Measurements from ENCODE around the gene FAM117B.
"Not testable (repeated sequence)": the region's sequence is repeated elsewhere in the genome, so short reads cannot be mapped to it uniquely, and the experiment has no call there.

Gene FAM117B

DNA sequence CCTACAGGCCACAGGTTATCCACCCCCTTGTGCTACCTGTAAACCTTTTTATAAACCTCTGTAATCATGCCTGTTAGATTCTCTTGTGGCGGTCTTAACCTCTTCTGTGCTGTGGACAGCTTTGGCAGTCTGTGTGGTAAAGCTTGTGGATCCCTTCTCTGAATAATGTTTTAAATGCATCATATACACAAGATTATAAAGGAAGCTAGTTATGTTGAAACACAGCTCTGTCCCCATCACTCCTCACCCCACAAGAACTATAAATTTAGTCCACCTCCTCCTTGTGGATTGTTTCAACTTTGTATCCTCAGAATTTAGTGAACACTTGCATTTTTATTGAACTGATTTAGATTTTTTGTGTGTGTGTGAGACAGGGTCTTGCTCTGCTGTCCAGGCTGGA, 129.1 kb downstream of the FAM117B start:
- no peak for DNase-seq

DNA sequence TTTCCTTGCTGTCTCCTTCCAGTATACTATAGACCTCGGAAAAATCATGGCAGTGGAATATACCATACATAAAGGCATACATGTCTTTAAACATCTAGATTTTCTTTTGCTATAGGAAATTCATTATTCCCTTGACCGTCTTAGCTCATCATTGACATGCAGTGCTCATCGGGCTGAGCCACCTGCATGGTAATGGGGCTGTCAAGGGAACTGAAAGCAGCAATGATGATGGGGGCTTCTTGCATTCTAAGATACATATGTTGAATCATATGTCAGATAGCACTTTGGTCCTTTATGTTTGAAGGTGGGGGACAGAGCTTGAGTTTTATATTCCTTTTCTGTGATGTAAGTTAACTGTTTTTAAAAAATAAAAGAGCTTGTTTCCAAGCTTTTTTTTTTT, 130.2 kb downstream of the FAM117B start:
- DNase-seq, result no peak

DNA sequence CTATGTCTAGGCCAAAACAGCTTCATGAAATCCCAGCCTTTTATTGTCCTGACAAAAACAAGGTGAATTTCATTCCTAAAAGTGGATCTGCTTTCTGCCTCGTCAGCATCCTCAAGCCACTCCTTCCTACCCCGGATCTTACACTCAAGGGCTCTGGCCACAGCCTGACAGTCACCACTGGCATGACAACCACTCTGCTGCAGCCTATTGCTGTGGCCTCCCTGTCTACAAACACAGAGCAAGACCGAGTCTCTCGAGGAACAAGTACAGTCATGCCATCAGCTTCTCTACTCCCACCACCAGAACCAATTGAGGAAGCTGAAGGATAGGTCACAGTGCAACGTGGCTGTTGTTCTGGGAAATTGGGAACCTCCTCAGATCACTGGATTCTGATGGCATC, 130.7 kb downstream of the FAM117B start:
- no peak for DNase-seq

DNA sequence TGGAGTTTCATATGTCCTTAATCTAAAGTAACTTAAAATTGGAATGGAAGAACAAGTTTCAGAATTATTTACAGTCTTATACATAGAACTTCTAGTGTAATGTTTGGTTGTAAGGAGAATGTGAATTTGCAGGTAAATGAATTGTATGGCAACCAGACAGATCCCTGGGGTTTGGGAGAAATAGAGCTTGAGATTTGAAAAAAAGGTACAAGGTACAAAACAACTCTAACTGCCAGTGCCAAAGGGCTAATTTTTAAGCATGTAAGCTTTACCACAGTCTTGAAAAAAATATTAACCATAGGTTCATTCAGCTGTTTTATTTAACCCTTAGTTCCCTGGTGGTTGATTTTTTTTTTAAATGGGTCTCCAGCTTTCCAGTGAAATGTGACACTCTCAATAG, 133.5 kb downstream of the FAM117B start:
- DNase-seq, result no peak

DNA sequence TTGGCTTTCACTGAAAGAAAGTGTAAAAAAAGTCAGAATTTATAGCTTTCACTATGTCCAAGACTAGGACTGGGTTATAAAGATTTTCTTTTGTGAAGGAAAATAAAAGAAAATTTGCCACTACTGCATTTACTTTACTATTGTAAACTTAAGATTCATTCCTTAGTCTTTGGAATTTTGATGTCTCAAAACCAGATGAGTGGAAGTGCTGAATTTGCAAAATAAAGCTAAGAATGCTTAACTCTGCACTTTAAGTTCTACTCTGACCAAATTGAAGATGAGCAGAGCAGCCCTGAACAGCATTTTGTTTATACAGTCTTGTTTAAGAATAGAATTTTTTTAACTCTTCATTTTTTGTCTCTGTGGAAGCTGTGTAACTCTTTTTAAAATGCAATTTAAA, 134.4 kb downstream of the FAM117B start:
- no peak for DNase-seq

DNA sequence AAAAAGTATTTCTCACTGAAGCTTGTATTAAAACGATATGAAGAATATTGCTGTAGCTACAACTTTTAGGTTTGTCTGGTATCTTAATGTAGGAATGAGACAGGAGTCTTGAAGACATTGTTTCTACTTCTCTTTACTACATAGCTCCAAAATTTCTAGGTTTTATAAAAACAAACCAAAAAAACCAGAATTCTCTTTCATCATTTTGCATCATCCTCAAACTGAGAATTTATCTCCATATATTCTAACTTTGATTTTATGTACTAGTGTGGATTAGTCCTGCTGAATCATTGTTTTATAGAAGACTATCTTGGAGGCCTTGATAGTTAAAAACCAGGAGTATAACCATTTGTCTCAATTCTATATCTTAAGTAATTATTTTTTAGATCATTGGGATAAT, 136.6 kb downstream of the FAM117B start:
- DNase-seq, result no peak

DNA sequence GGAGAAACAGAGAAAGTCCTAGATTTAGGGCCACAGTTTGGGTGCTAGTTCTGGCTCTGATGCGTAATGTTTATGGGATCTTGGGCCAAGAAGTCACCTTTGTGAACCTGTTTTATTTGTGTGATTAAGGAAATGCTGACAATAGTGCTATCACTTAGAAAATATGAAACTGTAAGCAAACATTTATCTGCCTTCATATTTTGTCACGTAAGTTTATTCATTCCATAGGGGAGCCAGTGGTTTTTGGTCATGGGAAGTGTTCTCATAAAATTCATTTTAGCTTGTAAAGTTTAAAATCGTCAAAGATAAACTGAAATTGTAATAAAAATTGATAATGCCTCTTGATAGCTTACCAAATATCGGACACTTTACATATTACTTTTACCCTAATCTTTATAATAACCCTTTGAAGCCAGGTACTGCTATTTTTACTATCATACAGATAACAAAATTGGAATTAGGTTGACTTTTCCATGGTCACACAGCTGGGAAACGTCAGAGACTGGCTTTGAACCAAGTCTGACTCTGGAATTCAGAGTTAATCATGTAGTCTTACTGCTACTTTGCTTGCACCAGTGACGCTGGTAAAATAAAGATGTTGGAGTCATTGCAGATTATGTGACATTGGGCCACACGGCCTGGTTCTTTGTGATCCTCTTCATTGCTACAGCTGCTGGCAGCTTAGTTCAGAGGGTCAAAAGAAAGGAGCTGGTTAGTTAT, 137.1 kb downstream of the FAM117B start:
- no peak for DNase-seq

DNA sequence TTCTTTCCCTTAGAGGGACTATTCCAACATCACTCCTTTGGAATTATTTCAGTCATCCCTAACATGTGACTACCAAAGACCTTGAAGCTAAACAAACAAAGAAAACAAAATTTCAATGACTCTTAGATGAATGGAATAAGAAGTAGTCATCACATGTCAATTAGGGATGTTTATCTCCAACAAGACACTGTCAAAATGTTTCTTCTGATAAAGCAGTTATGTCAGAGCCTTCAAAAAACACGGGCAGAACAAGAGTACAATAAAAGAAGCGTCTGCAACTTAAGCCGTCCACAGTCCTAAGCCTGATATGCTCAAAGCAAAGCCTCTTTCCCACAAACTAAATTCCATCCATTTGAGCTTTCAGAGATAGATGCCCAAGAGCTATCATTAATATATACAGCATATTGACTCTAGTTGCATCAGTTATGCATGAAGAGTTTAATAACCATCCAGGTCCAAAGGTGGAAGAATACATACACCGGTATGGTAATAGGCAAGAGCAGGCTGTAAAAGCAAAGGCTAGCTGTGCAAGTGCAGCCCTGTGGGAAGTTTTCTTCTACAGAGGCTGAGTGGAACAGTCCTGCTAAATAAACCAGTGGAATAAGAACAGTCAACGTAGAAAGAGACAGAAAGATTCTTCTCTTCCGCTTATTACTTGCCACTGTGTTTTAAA, 138.7 kb downstream of the FAM117B start:
- no peak for DNase-seq

DNA sequence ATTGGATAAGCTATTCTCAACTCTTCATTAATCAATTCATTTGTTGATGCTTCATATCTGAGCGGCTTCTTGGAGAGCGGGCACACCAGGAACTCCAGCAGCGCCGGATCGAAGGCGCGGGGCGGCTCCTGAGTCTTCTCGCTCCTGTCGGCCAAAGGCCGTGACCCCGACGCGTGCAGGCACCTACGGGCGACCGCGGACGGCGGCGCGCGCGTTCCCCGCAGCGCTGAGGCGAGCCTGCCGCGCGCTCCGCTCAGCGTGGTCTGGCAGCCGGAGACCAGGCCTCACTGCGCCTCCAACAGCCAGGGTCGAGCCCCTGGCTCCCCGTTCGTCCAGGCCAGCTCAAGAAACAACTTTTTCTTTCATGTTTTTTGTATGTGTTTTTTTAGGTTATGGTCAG, 139.3 kb downstream of the FAM117B start:
- no peak for DNase-seq

DNA sequence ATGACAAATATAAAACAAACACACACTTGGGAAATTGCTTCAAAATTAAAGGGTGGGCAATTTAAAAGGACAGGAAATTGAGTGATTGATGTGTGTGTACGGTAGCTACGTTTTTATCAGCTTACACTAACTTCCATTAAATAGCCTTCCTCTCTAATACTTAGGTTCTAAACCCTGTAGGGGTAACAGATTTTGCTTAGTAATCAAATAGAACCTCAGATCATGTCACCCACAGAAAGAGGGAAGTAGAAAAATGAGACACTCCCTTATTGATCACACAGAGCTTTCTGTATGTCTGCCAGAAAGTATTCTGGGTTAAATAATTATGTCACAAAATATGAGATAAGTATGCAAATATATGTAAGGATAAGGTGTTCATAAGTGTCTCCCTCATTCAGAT, 143.4 kb downstream of the FAM117B start:
- no peak for DNase-seq

DNA sequence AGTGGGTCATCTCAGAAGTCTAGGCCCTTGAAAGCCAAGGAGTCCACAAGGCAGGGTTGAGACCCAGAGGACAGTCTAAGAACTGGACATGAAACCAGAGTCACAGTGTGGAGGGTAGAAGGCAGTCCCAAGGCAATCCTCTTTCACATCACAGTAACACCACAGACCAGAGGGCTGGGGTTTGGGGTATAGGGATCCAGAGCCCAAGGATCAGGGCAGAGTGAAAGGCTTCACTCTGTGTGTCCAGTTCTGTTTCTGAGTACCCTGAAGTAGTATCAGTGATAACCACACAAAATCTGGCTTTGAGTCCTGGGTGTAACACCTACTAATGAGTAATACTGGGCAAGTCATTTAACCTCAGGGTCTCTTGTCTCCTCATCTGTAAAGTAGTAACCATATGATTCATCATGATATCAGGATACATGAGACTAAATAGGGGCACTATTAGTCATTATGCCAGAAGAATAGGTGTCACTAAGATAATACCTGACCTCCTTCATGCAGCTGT, 145.8 kb downstream of the FAM117B start:
- no peak for DNase-seq

DNA sequence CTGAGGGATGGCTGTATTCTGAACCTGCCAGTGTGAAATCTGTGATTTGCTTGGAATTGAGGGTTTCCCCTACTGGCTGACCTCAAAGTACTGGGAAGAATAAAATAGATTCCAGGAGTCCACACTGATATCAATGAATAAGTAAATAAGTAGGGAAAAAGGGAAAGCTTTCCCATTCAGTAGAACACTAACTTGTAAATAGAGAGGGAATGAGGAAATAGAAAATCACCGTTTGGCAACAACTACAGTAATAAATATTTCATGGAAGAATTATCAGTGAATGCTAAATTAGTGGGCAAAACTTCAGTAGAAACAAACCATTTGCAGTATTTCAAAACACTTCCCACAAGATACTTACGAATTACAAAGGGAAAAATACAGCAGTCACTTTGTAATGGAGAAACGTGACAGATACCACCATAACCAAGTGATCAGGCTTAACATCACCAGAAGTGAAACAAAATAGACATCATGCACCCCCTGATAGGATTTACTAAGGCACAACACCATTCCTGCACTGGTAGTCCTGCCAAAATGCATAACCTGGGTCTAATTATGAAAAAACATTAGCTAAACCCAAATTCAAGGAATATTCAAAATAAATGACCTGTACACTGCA, 148.3 kb downstream of the FAM117B start:
- DNase-seq, result no peak

DNA sequence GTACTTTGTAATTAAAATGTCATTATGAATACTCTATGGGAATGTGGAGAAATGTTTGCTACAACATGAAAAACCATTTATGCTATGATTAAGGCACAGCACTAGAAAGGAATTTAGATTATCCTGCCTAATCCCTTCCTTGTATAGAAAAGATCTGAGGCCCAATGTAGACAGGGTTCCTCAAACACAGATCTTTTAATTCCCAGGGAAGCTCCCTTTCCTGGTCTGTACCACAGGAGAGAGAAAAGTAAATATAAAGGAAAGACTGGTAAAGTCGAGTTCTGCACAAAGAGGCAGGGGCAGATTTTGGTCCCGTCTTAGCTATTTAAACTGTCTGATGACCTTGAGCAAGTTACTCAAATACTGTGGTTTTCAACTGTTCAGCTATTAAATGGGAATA, 152.1 kb downstream of the FAM117B start:
- no peak for DNase-seq

DNA sequence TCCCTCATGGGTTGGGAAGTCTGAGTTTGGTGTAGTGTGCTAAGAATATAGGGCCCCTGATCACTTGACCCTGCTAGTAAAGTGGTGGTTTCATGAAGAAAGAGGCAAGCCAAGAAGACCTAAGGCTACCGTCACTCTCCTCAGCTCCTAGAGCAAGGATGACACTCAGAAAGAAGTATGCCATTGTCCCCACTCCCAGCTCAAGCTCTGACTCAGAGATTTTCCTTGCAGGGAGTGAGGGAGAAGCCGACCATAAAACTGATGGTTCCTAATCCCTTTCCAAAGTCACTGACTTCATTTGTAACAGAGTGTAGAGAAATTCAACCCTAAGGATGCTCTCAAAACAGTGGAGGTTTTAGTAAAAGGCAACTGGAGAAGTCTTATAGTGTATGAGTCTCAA, 155.9 kb downstream of the FAM117B start:
- DNase-seq, result no peak

DNA sequence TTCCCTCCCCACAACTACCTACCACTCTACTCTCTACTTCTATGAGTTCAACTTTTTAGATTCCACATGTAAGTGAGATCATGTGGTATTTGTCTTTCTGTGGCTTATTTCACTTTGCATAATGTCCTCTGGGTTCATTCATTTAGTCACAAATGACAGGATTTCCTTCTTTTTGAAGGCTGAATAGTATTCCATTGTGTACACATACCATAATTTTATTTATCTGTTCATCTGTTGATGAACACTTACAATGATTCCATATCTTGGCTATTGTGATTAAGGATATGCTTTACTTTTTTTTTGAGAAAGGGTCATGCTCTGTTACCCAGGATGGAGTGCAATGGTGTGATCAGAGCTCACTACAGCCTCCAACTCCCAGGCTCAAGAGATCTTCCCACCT, 163.2 kb downstream of the FAM117B start:
- DNase-seq, result no peak

DNA sequence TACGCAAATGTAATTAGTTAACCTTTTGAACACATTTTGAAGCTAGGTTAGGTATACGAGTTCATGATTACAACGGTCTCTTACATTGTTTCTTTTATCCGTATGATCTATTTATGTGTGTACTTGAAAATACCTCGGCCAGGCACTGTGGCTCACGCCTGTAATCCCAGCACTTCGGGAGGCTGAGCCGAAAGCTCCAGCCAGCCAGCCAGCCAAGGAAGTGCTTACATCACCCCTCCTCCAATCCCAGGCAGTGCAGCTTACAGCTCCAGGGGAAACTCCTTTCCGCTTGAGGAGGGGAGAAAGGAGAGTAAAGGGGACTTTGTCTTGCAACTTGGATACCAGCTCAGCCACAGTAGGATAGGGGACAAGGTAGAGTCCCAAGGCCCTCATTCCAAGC, 171.1 kb downstream of the FAM117B start:
- DNase-seq, result not testable (repeated sequence)

DNA sequence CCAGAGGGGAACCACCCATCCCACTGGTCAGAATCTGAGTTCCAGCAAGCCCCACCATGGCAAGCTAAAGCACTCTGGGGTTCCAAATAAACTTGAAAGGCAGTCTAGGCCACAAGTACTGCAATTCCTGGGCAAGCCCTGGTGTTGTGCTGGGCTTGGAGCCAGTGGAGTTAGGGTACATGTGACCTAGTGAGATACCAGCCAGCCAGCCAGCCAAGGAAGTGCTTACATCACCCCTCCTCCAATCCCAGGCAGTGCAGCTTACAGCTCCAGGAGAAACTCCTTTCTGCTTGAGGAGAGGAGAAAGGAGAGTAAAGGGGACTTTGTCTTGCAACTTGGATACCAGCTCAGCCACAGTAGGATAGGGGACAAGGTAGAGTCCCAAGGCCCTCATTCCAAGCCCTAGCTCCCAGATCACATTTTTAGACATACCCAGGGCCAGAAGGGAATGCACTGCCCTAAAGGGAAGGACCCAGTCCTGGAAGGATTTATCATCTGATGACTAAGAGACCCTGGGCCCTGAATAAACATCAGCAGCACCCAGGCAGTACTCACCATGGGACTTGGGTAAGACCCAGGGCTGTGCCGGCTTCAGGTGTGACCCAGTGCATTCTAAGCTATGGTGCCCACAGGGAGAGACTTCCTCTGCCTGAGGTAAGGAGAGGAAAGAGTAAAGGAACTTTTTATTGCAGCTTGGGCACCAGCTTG, 172.8 kb downstream of the FAM117B start:
- DNase-seq, result not testable (repeated sequence)

DNA sequence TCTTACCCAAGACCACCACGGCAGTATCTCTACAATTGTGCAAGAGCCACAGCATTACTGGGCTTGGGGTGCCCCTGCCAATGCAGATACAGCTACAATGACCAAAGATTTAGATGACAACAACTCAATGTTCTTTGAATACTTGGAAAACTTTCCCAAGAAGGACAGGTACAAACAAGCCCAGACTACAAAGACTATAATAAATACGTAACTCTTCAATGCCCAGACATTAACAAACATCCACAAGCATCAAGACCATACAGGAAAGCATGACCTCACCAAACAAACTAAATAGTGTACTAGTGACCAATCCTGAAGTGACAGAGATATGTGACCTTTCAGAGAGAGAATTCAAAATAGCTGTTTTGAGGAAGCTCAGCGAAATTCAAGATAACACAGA, 174.0 kb downstream of the FAM117B start:
- DNase-seq, result no peak

DNA sequence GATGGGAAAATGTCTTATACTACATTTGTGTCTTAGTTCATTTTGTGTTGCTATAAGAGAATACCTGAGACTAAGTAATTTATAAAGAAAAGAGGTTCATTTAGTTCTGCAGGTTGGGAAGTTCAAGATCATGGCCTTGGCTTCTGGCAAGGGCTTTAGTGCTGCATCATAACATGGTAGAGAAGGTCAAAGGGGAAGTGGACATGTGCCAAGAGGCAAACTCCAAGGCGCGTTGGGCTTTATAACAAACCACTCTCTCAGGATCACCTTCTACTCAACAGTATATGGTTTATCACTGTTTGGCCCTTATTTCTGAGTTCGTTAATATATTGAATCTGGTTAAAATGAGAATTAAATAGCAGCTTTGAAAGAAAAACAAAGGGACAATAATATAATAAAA, 178.6 kb downstream of the FAM117B start:
- no peak for DNase-seq

DNA sequence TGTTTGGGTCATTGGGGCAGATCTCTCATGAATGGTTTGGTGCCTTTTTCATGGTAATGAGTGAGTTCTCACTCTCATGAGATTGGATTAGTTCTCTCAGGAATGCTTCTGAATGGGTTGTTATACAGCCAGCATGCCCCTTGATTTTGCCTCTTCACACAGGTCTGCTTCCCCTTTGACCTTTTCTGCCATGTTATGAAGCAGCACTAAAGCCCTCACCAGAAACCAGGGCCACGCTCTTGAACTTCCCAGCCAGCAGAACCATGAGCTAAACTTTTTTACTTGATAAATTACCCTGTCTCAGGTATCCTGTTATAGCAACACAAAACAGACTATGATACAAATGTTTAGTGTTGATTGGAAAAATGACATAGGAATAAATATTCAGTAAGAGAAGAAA, 179.5 kb downstream of the FAM117B start:
- DNase-seq, result no peak

DNA sequence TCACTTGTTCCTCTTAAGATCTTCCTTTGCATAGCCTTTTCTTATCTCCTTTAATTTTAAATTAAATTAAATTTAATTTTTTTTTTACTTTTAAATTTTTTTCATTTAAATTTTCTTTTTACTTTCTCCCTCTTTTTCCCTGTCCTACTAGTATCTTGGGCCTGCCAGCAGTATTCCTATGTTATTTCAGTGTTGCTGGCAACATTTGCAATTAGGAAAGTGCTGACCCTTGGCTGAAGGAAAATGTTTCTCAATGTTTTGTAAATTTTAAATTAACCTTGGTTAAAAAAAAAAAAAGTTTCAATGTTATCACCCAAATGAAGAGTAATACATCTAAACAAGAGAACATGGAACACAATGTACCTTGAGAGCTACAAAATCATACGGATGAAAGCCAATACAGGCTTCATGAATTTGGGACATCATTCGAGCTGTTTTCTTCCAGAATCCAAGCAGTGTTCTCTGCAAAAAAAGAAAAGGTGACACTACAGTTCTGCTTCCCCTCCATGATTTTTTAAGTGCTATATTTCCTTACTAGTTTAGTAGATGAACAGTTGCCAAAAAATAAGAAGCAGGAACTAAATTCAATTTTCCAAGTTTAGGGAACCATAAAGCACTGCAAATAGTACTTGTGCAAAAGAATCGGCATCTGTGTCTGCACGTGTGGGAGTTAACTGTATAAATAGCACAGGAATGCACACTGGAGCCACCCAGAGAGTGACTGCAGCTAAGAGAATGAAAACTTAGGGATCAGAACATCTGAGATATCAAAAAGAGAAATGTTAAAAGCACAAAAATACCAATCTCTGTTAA, 181.0 kb downstream of the FAM117B start:
- DNase-seq, result no peak

DNA sequence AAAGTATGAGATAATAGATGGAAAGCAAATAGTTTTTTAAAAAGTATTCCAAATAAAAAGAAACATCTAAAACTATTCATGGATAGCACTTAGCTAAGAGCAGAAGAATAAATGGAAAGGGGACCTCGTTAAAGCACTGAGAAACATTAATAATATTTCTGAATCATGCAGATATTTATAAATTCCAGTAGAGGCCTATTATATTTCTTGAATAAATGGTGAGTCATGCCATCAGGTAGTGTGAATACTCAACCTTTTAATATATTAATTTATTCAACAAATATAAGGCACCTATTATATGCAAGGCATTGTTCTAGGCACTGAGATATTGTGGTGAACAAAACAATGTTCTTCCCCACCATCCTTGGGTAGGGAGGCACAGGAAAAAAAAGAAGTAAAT, 183.0 kb downstream of the FAM117B start:
- DNase-seq, result no peak

DNA sequence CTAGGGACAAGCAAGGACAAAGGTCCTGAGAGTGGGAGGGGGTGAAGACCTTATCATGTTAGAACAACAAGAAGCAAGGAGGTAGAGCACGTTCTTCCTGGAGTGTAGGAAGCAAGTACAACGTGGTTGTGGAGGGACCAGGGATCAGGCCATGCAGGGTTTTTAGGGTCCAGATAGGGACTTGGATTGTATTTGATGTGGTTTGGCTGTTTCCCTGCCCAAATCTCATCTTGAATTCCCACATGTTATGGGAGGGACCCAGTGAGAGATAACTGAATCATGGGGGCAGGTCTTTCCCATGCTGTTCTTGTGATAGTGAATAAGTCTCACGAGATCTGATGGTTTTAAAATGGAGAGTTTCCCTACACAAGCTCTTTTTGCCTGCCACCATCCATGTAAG, 183.6 kb downstream of the FAM117B start:
- DNase-seq, result no peak

Data from stimulated activated CD8-positive, alpha-beta memory T cell treated with anti-CD3 and anti-CD28 coated beads, Interleukin-4, amount 100 ng/mL, for 48 hours (primary cell).